Subcutaneous abdominal adipose tissue (tissue), 5 donors: ENCODE data around the gene XRCC4.

Experiments used
- H3K27ac ChIP-seq: one replicate; pipeline ENCODE4 v1.7.0; 2013; ENCODE audit warnings: low read depth, mild to moderate bottlenecking, inconsistent platforms, low read length, moderate library complexity
- H3K27me3 ChIP-seq, 5 donors: one replicate each; pipeline ENCODE4 v1.7.0; 2013; ENCODE audit warnings: low read length in 5 of 5, inconsistent platforms in 1 of 5; ENCODE audit not compliant: control insufficient read depth in 5 of 5, insufficient read depth in 4 of 5
- H3K36me3 ChIP-seq, 5 donors: one replicate each; pipeline ENCODE4 v1.7.0; 2013; ENCODE audit warnings: low read length in 5 of 5; ENCODE audit not compliant: control insufficient read depth in 5 of 5, insufficient read depth in 5 of 5
- H3K4me1 ChIP-seq, 5 donors: one replicate each; pipeline ENCODE4 v1.7.0; 2013; ENCODE audit warnings: low read length in 5 of 5, mild to moderate bottlenecking in 3 of 5, moderate library complexity in 1 of 5; ENCODE audit not compliant: control insufficient read depth in 5 of 5, insufficient read depth in 5 of 5
- H3K4me3 ChIP-seq, 5 donors: one replicate each; pipeline ENCODE4 v1.7.0; 2013; ENCODE audit warnings: low read length in 5 of 5, low read depth in 1 of 5
- H3K9ac ChIP-seq, 5 donors: one replicate each; pipeline ENCODE4 v1.7.0; 2013; ENCODE audit warnings: low read length in 5 of 5, mild to moderate bottlenecking in 4 of 5, moderate library complexity in 3 of 5
- H3K9me3 ChIP-seq, 5 donors: one replicate each; pipeline ENCODE4 v1.7.0; 2013; ENCODE audit warnings: low read length in 5 of 5; ENCODE audit not compliant: control insufficient read depth in 5 of 5
- donor health status: healthy.
- donor health status: healthy.
- donor health status: healthy.
- donor health status: healthy.
- donor health status: healthy.

The XRCC4 gene

DNA sequence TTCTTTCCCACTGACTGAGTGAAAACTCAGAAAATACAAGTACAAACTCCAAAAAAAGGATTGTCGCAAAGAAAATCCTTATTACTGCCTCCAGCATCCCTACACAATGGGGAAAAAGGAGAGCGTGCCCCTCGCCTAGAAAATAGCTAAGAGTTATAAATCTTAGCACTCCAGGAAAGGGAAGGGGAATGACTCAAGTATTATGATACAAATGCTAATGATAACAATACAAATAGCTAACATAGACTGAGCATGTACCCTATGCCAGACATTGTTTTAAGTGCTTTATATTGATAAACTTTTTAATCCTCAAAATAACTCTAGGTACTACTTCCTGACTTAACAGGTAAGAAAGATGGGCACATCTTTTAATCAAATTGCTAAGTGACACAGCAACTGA is 323.4 kb downstream of the XRCC4 start:
- no peaks in the 10 kb centered on the region for H3K4me1 ChIP-seq
- no peaks in the 10 kb centered on the region for H3K36me3 ChIP-seq
- no peak overlapping the region for H3K9ac ChIP-seq
- H3K27me3 ChIP-seq, result no peaks in the 10 kb centered on the region
- no peaks in the 10 kb centered on the region for H3K9me3 ChIP-seq
- no peak overlapping the region for H3K27ac ChIP-seq
- no peak overlapping the region for H3K4me3 ChIP-seq

DNA sequence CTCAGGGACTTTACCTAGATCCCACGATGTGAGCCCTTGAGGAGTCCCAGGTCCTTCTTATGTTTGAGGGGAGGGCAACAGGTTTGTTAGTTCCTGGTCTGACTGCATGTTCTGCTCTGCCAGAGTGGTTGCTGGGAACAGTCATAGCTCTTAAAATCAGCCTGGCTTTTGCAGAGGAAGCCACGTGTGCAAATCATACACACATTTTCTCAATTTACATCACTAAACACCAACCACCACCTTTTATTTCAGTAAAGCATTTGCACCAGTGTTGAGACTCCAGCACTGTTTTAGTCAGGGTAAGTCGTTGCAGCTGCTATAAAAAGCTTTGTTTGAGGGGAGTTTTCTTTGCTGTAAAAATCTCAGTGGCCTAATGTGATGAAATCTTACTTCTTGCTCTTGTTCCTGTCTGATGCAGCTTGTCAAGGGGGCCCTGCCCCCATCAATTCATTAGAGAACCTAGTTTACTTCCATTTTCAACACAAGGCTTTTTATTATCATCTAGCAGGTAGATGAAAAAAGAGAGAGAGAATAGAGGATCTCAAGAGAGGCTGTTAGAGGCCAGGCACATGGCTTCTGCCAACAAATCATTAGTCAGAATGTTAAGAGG is 323.9 kb downstream of the XRCC4 start:
- Histone ChIP-seq H3K9ac (no peak overlapping the region), H3K27ac (no peak overlapping the region), H3K27me3 (no peaks in the 10 kb centered on the region), H3K4me1 (no peaks in the 10 kb centered on the region), H3K9me3 (no peaks in the 10 kb centered on the region), H3K36me3 (no peaks in the 10 kb centered on the region), H3K4me3 (no peak overlapping the region)

DNA sequence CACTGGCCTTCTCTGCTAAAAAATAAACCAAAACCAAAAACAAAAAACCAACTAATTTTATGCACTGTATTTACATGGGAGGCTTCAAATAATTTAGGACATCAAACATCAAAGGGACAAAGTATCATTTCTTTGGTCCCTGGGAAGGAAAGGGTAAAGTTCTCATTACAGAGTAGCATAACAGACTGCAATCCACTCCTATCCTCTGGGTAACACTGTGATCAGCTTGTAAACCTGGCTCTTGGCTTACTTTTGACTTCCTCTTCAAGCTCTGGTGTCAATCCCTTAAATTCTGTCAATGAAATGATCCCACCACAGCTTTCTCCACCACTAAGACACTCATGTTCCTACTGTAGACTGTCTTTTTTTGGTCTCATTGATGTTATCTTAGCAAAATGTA is 324.4 kb downstream of the XRCC4 start:
- no peak overlapping the region for H3K27ac ChIP-seq
- H3K27me3 ChIP-seq, result no peaks in the 10 kb centered on the region
- H3K9me3 ChIP-seq, result no peaks in the 10 kb centered on the region
- no peaks in the 10 kb centered on the region for H3K36me3 ChIP-seq
- H3K4me1 ChIP-seq, result no peaks in the 10 kb centered on the region
- H3K9ac ChIP-seq, result no peak overlapping the region
- no peak overlapping the region for H3K4me3 ChIP-seq
